OCI-LY7 (cell line): ENCODE measurements around the gene PLP1. TPM values are rescaled to one million over a fixed set of nuclear protein-coding genes. Genes with fewer than 3 reads are reported as not detected.
A peak's percentile ranks its signal among the peaks of the same experiment; 100 is the strongest.
"Not testable (repeated sequence)": the region's sequence is repeated elsewhere in the genome, so short reads cannot be mapped to it uniquely, and the experiment has no call there.

Experiments
- BruUV-seq: library from RNA; stranded (reverse); fragments of 400-500 nt; replicated peaks from 2 replicates; lab custom pipeline; 2021; lab: Mats Ljungman, UMichigan
- CTCF ChIA-PET: fragments of 300-600 bp; sonication (Branson Sonifier 250); formaldehyde crosslinking; loops from one replicate; lab custom pipeline; 2022; ENCODE audit warnings: antibody characterized with exemption; ENCODE audit not compliant: unreplicated experiment; lab: Charles Lee
- POLR2A ChIA-PET: fragments of 300-600 bp; sonication (Branson Sonifier 250); formaldehyde crosslinking; loops from one replicate; lab custom pipeline; 2022; ENCODE audit warnings: antibody characterized with exemption; lab: Charles Lee
- DNase-seq: peaks from one replicate; pipeline ENCODE4 v3.0.0-alpha.2; 2015; ENCODE audit warnings: low spot score
- H2AFZ ChIP-seq: fragments of 200-600 bp; sonication (generic), shearing (Covaris generic); 2 replicates; pipeline ENCODE4 v1.6.1; 2014; ENCODE audit warnings: mild to moderate bottlenecking, antibody characterized with exemption, low read length, moderate library complexity
- H3K27ac ChIP-seq: fragments of 200-600 bp; sonication (generic); 2 replicates; pipeline ENCODE4 v1.5.1; 2014; ENCODE audit warnings: mixed run types, low read depth, mild to moderate bottlenecking, moderate library complexity, low read length, inconsistent platforms; ENCODE audit not compliant: poor library complexity, severe bottlenecking
- H3K36me3 ChIP-seq: fragments of 200-600 bp; sonication (generic); 2 replicates; pipeline ENCODE4 v1.6.1; 2014; ENCODE audit warnings: mild to moderate bottlenecking, antibody characterized with exemption, low read length, moderate library complexity, mixed read lengths; ENCODE audit not compliant: insufficient read depth
- H3K4me1 ChIP-seq: fragments of 200-600 bp; sonication (generic); 2 replicates; pipeline ENCODE4 v1.5.1; 2014; ENCODE audit warnings: mild to moderate bottlenecking, low read length; ENCODE audit not compliant: insufficient read depth, poor library complexity, severe bottlenecking
- H3K4me2 ChIP-seq: fragments of 200-600 bp; sonication (generic); 2 replicates; pipeline ENCODE4 v1.6.1; 2014; ENCODE audit warnings: mild to moderate bottlenecking, low read length
- H3K4me3 ChIP-seq: fragments of 200-600 bp; sonication (generic); 2 replicates; pipeline ENCODE4 v1.5.1; 2014; ENCODE audit warnings: mild to moderate bottlenecking, low read depth, low read length; ENCODE audit not compliant: poor library complexity, severe bottlenecking
- H3K79me2 ChIP-seq: fragments of 200-600 bp; sonication (generic); 2 replicates; pipeline ENCODE4 v1.6.1; 2016; ENCODE audit warnings: low read depth, mild to moderate bottlenecking, low read length, moderate library complexity, mixed read lengths; ENCODE audit not compliant: insufficient read depth
- H3K9me2 ChIP-seq: fragments of 200-600 bp; sonication (generic); 2 replicates; pipeline ENCODE4 v1.6.1; 2016; ENCODE audit warnings: mild to moderate bottlenecking, low read length, mixed read lengths; ENCODE audit not compliant: insufficient read depth
- H3K9me3 ChIP-seq: fragments of 200-600 bp; sonication (generic); 2 replicates; pipeline ENCODE4 v1.6.1; 2014; ENCODE audit warnings: mild to moderate bottlenecking, mixed run types, low read length, mixed read lengths
- H4K20me1 ChIP-seq: fragments of 200-600 bp; sonication (generic); 2 replicates; pipeline ENCODE4 v1.6.1; 2014; ENCODE audit warnings: mild to moderate bottlenecking, antibody characterized with exemption, low read length, moderate library complexity, mixed read lengths; ENCODE audit not compliant: insufficient read depth
- CTCF ChIP-seq: fragments of 200-600 bp; sonication (generic); conservative IDR thresholded peaks from 2 replicates; pipeline ENCODE4 v1.5.1; 2014; ENCODE audit warnings: mild to moderate bottlenecking, antibody characterized with exemption, low read length, moderate library complexity, mixed read lengths
- EZH2phosphoT487 ChIP-seq: fragments of 200-600 bp; sonication (generic); IDR thresholded peaks from 2 replicates; pipeline ENCODE4 v1.6.1; 2018; ENCODE audit warnings: low read depth, borderline replicate concordance, mild to moderate bottlenecking, mixed run types, antibody characterized with exemption, low read length, moderate library complexity, mixed read lengths
- intact Hi-C: fragments of 100-400 bp; cut with micrococcal nuclease; formaldehyde crosslinking; loops from one replicate; pipeline ENCODE4 v1.10.0; 2022; ENCODE audit not compliant: unreplicated experiment
- total RNA-seq, 2 experiments: library from RNA; depleted of rRNA in 1 of 2; stranded (reverse); fragments of >200 nt in 1 of 2; shearing (Covaris generic) in 1 of 2; gene quantifications; 2 replicates each; pipeline ENCODE4 v1.2.3, GENCODE V29; 2014 to 2022

Gene PLP1
- total RNA-seq, 2 experiments from 2014 or later: not detected

GRCh38 chrX:103805860-103806259 is 29.2 kb downstream of the PLP1 start:
- intact Hi-C loops: no loop called here

GRCh38 chrX:103806862-103807474 is 30.3 kb downstream of the PLP1 start:
- H3K27ac ChIP-seq: no peak overlapping the region
- no peaks in the 10 kb centered on the region for H3K9me2 ChIP-seq
- H3K4me3 ChIP-seq: no peak overlapping the region
- H2AFZ ChIP-seq: no peak overlapping the region
- intact Hi-C loops: no loop called here
- no peaks in the 10 kb centered on the region for H3K36me3 ChIP-seq
- no peak for TF ChIP-seq CTCF
- no peak for TF ChIP-seq EZH2phosphoT487
- H4K20me1 ChIP-seq: no peaks in the 10 kb centered on the region
- peaks cover 6% of the 10 kb centered on the region for H3K4me1 ChIP-seq
- no peaks in the 10 kb centered on the region for H3K79me2 ChIP-seq
- ChIA-PET CTCF (no interaction called here), POLR2A (no interaction called here)
- DNase-seq: no peak
- no peak overlapping the region for H3K4me2 ChIP-seq
- H3K9me3 ChIP-seq: no peaks in the 10 kb centered on the region
- BruUV-seq: no TSS peak

More at GRCh38 chrX:103805860-103806259, 29.2 kb downstream of the PLP1 start:
- no peak overlapping the region for H3K4me3 ChIP-seq
- no peaks in the 10 kb centered on the region for H3K9me2 ChIP-seq
- H3K4me1 ChIP-seq: no peaks in the 10 kb centered on the region
- no peak overlapping the region for H3K27ac ChIP-seq
- TF ChIP-seq EZH2phosphoT487: no peak
- no peak for TF ChIP-seq CTCF
- H2AFZ ChIP-seq: no peak overlapping the region
- H3K36me3 ChIP-seq: no peaks in the 10 kb centered on the region
- BruUV-seq: no TSS peak
- H3K79me2 ChIP-seq: no peaks in the 10 kb centered on the region
- no peak for DNase-seq
- H3K4me2 ChIP-seq: no peak overlapping the region
- no peaks in the 10 kb centered on the region for H3K9me3 ChIP-seq
- ChIA-PET CTCF (no interaction called here), POLR2A (no interaction called here)
- H4K20me1 ChIP-seq: no peaks in the 10 kb centered on the region

GRCh38 chrX:103811858-103812257 is 35.2 kb downstream of the PLP1 start:
- H4K20me1 ChIP-seq: no peaks in the 10 kb centered on the region
- H3K4me2 ChIP-seq: peak overlapping the region; percentile 65
- no peaks in the 10 kb centered on the region for H3K9me2 ChIP-seq
- no peak overlapping the region for H3K4me3 ChIP-seq
- H3K27ac ChIP-seq: no peak overlapping the region
- no peak for DNase-seq
- TF ChIP-seq CTCF (no peak), EZH2phosphoT487 (no peak)
- peaks cover 20% of the 10 kb centered on the region for H3K4me1 ChIP-seq
- CTCF ChIA-PET: no interaction called here
- H3K79me2 ChIP-seq: no peaks in the 10 kb centered on the region
- peak overlapping the region; percentile 75; the same call in 1 of the 2 replicates for H2AFZ ChIP-seq
- POLR2A ChIA-PET: interaction anchor here (0.6 to 2.4 kb wide), 5 partner anchors 15 to 127 kb away, joined by 3 to 8 read pairs (median 4); no protein-coding TSS in a partner anchor
- no peaks in the 10 kb centered on the region for H3K9me3 ChIP-seq
- BruUV-seq: no TSS peak
- H3K36me3 ChIP-seq: no peaks in the 10 kb centered on the region
- intact Hi-C loops: loop anchor here (2.0 kb wide), 1 partner anchor 23 kb away; no protein-coding TSS in a partner anchor

- DNase-seq, H3K36me3 ChIP-seq, H3K9me2 ChIP-seq, H3K4me2 ChIP-seq, CTCF ChIA-PET, H3K9me3 ChIP-seq, POLR2A ChIA-PET, BruUV-seq, H3K27ac ChIP-seq, H4K20me1 ChIP-seq, H3K4me3 ChIP-seq, H3K79me2 ChIP-seq, H2AFZ ChIP-seq: not testable (repeated sequence)
- H3K4me1 ChIP-seq: peaks cover 12% of the 10 kb centered on the region
- intact Hi-C loops: loop anchor here (1.0 to 2.0 kb wide), 3 partner anchors 105 to 284 kb away; no protein-coding TSS in a partner anchor
Observed at GRCh38 chrX:103817101-103817500, 40.5 kb downstream of the PLP1 start.
